PC-3 (cell line): Measurements from ENCODE around the gene DMAC2. TPM values are rescaled to one million over a fixed set of nuclear protein-coding genes. Genes with fewer than 3 reads are reported as not detected.

ENCODE experiments used
- ATAC-seq: fragments of 200-7000 bp; cut with Tn5 transposase; 2 replicates; pipeline ENCODE4 v1.9.1; 2020; ENCODE audit warnings: mild to moderate bottlenecking, moderate library complexity
- BruUV-seq: library from RNA; stranded (reverse); fragments of 400-500 nt; replicated peaks from 2 replicates; lab custom pipeline; 2021; lab: Mats Ljungman, UMichigan
- CTCF ChIA-PET: fragments of 300-600 bp; sonication (Branson Sonifier 250); formaldehyde crosslinking; loops from one replicate; lab custom pipeline; 2022; ENCODE audit warnings: antibody characterized with exemption; lab: Charles Lee
- POLR2A ChIA-PET: fragments of 300-600 bp; sonication (Branson Sonifier 250); formaldehyde crosslinking; loops from one replicate; lab custom pipeline; 2022; ENCODE audit warnings: antibody characterized with exemption; ENCODE audit not compliant: unreplicated experiment; lab: Charles Lee
- DNase-seq: peaks from one replicate; pipeline ENCODE4 v3.0.0-alpha.2; 2015
- H2AFZ ChIP-seq: fragments of 300-600 bp; sonication (generic); 2 replicates; pipeline ENCODE4 v1.6.0; 2016; ENCODE audit warnings: antibody characterized with exemption, low read length
- H3F3A ChIP-seq: fragments of 300-600 bp; sonication (generic); one replicate; pipeline ENCODE4 v1.6.0; 2017; ENCODE audit warnings: antibody characterized with exemption, low read length, control low read depth, mild to moderate bottlenecking; ENCODE audit not compliant: unreplicated experiment
- H3K27ac ChIP-seq: fragments of 300-600 bp; sonication (generic); 2 replicates; pipeline ENCODE4 v1.5.1; 2016; ENCODE audit warnings: mild to moderate bottlenecking, low read length
- H3K27me3 ChIP-seq: fragments of 300-600 bp; sonication (generic); 2 replicates; pipeline ENCODE4 v1.6.1; 2016; ENCODE audit warnings: low read length, mixed read lengths
- H3K36me3 ChIP-seq: fragments of 300-600 bp; sonication (generic); 2 replicates; pipeline ENCODE4 v1.6.1; 2016; ENCODE audit warnings: low read depth, mixed run types, low read length, mixed read lengths
- H3K4me1 ChIP-seq: fragments of 300-600 bp; sonication (generic); 2 replicates; pipeline ENCODE4 v1.5.1; 2016; ENCODE audit warnings: low read length; ENCODE audit not compliant: insufficient read depth
- H3K4me2 ChIP-seq: fragments of 300-600 bp; sonication (generic); 2 replicates; pipeline ENCODE4 v1.6.0; 2016; ENCODE audit warnings: low read length
- H3K4me3 ChIP-seq: fragments of 300-600 bp; sonication (generic); 2 replicates; pipeline ENCODE4 v1.5.1; 2016; ENCODE audit warnings: mild to moderate bottlenecking, low read length, mixed read lengths
- H3K79me2 ChIP-seq: fragments of 300-600 bp; sonication (generic); 2 replicates; pipeline ENCODE4 v1.6.1; 2017; ENCODE audit warnings: low read length, mixed read lengths
- H3K9ac ChIP-seq: fragments of 300-600 bp; sonication (generic); 2 replicates; pipeline ENCODE4 v1.6.0; 2016; ENCODE audit warnings: mild to moderate bottlenecking, low read length
- H3K9me2 ChIP-seq: fragments of 300-600 bp; sonication (generic); replicated peaks from 2 replicates; pipeline ENCODE4 v1.6.1; 2016; ENCODE audit warnings: mixed run types, low read length, mixed read lengths
- H3K9me3 ChIP-seq: fragments of 300-600 bp; sonication (generic); 2 replicates; pipeline ENCODE4 v1.6.1; 2016; ENCODE audit warnings: low read length, mixed read lengths
- H4K20me1 ChIP-seq: fragments of 300-600 bp; sonication (generic); 2 replicates; pipeline ENCODE4 v1.6.1; 2016; ENCODE audit warnings: low read length, mixed read lengths
- CTCF ChIP-seq: fragments of 300-600 bp; sonication (generic); conservative IDR thresholded peaks from 2 replicates; pipeline ENCODE4 v1.5.1; 2017; ENCODE audit warnings: antibody characterized with exemption, low read depth, mild to moderate bottlenecking, low read length
- EZH2 ChIP-seq: fragments of 300-600 bp; sonication (generic); IDR thresholded peaks from one replicate; pipeline ENCODE4 v1.6.1; 2017; ENCODE audit warnings: antibody characterized with exemption, mild to moderate bottlenecking, low read length; ENCODE audit not compliant: unreplicated experiment
- EZH2phosphoT487 ChIP-seq: fragments of 300-600 bp; sonication (generic); IDR thresholded peaks from 2 replicates; pipeline ENCODE4 v1.6.1; 2018; ENCODE audit warnings: mild to moderate bottlenecking, antibody characterized with exemption, low read length, borderline replicate concordance
- intact Hi-C: fragments of 100-400 bp; cut with micrococcal nuclease; formaldehyde crosslinking; loops from 2 replicates; pipeline ENCODE4 v1.9.0; 2023
- total RNA-seq: library from RNA; depleted of rRNA; stranded (reverse); fragments of >200 nt; gene quantifications from 2 replicates; pipeline ENCODE4 v1.2.3, GENCODE V29; 2014

The DMAC2 gene
- total RNA-seq, 1 experiment from 2014 or later = 36.8 TPM

GRCh38 chr19:41449079-41449864 lies 9.6 kb upstream of the DMAC2 start:
- Histone ChIP-seq H3K9me3 (no peaks in the 10 kb centered on the region), H3K4me1 (no peaks in the 10 kb centered on the region), H3F3A (no peaks in the 10 kb centered on the region), H4K20me1 (no peaks in the 10 kb centered on the region), H3K4me2 (peak overlapping the region; percentile 79), H2AFZ (peak overlapping the region; percentile 80), H3K36me3 (no peaks in the 10 kb centered on the region), H3K4me3 (peak overlapping the region; percentile 59), H3K9ac (no peak overlapping the region), H3K79me2 (no peaks in the 10 kb centered on the region), H3K9me2 (no peaks in the 10 kb centered on the region), H3K27me3 (no peaks in the 10 kb centered on the region), H3K27ac (no peak overlapping the region)
- CTCF ChIA-PET = interaction anchor here (0.6 to 1.4 kb wide), 4 partner anchors 10 to 117 kb away, joined by 3 to 15 read pairs (median 4); partner anchors contain the start of gene DMAC2
- ATAC-seq (peak; percentile 91), DNase-seq (peak; percentile 57)
- no TSS peak for BruUV-seq
- POLR2A ChIA-PET = interaction anchor here (0.7 kb wide), 1 partner anchor 65 kb away, joined by 5 read pairs; no protein-coding TSS in a partner anchor
- intact Hi-C loops = loop anchor here (1.0 kb wide), 1 partner anchor 114 kb away; no protein-coding TSS in a partner anchor
- TF ChIP-seq EZH2 (no peak), CTCF (peak; percentile 88), EZH2phosphoT487 (no peak)

- intact Hi-C loops = no loop called here
- no peaks in the 10 kb centered on the region for H3K9me2 ChIP-seq
- H3K79me2 ChIP-seq = no peaks in the 10 kb centered on the region
- ATAC-seq (no peak), DNase-seq (no peak)
- no peak overlapping the region for H3K9ac ChIP-seq
- ChIA-PET CTCF (no interaction called here), POLR2A (no interaction called here)
- no peaks in the 10 kb centered on the region for H3K27me3 ChIP-seq
- H3F3A ChIP-seq = no peaks in the 10 kb centered on the region
- H3K4me3 ChIP-seq = no peak overlapping the region
- no peak overlapping the region for H2AFZ ChIP-seq
- H4K20me1 ChIP-seq = no peaks in the 10 kb centered on the region
- H3K36me3 ChIP-seq = no peaks in the 10 kb centered on the region
- no TSS peak for BruUV-seq
- no peak overlapping the region for H3K4me2 ChIP-seq
- H3K4me1 ChIP-seq = no peaks in the 10 kb centered on the region
- TF ChIP-seq EZH2phosphoT487 (no peak), EZH2 (no peak), CTCF (0 out of 2 replicates have a peak, but pooled peaks have one; percentile 17)
- no peaks in the 10 kb centered on the region for H3K9me3 ChIP-seq
- no peak overlapping the region for H3K27ac ChIP-seq
Measured at GRCh38 chr19:41447732-41448332, 8.1 kb upstream of the DMAC2 start.
